H1 (cell line): ENCODE data around the gene SPTBN4. TPM values are rescaled to one million over a fixed set of nuclear protein-coding genes. Genes with fewer than 3 reads are reported as not detected.
A peak's percentile ranks its signal among the peaks of the same experiment; 100 is the strongest.

ENCODE experiments used
- CHD7 ChIP-seq: fragments of 300-600 bp; sonication (generic); IDR thresholded peaks from 2 replicates; pipeline ENCODE4 v1.7.1; 2012; ENCODE audit warnings: low read length, moderate library complexity, mild to moderate bottlenecking, inconsistent platforms; ENCODE audit not compliant: insufficient replicate concordance
- CTCF ChIP-seq, 3 experiments: IDR thresholded peaks; 1 replicate in 2 of 3; 2 replicates in 1 of 3; pipeline versions ENCODE4 v1.5.1 to v1.6.1; 2011; ENCODE audit warnings: low read length in 3 of 3, mild to moderate bottlenecking in 3 of 3, inconsistent platforms in 2 of 3, low read depth in 1 of 3, moderate library complexity in 1 of 3; ENCODE audit not compliant: insufficient read depth in 1 of 3; ENCODE audit errors: control extremely low read depth in 1 of 3
- KDM1A ChIP-seq: fragments of 200-600, 300-600 bp; sonication (generic); IDR thresholded peaks from 2 replicates; pipeline ENCODE4 v1.7.1; 2016; ENCODE audit warnings: mild to moderate bottlenecking, low read length, borderline replicate concordance
- KDM4A ChIP-seq: IDR thresholded peaks from one replicate; pipeline ENCODE4 v1.7.1; 2012; ENCODE audit warnings: low read depth, mild to moderate bottlenecking, moderate library complexity, low read length, inconsistent platforms; ENCODE audit not compliant: severe bottlenecking
- RXRA ChIP-seq: IDR thresholded peaks from 2 replicates; pipeline ENCODE4 v1.6.1; 2011; ENCODE audit warnings: low read depth, mild to moderate bottlenecking, low read length, moderate library complexity; ENCODE audit not compliant: insufficient read depth
- USF2 ChIP-seq: IDR thresholded peaks from 2 replicates; pipeline ENCODE4 v1.6.1; 2011; ENCODE audit warnings: low read length, improper control_type of control experiment
- YY1 ChIP-seq: IDR thresholded peaks from 2 replicates; pipeline ENCODE4 v1.6.1; 2011; ENCODE audit warnings: low read depth, mild to moderate bottlenecking, low read length
- polyA plus RNA-seq, 7 experiments: library from polyadenylated mRNA; depleted of rRNA in 3 of 7; stranded (reverse) in 5 of 7; unstranded in 2 of 7; fragments of >200 nt in 5 of 7; fragments of 200-250 nt in 2 of 7; gene quantifications; 1 replicate in 5 of 7; 2 replicates in 1 of 7; 4 replicates in 1 of 7; pipeline versions ENCODE4 v1.2.1 to v1.2.3, GENCODE V29; 2011 to 2013; ENCODE audit warnings: missing spikeins in 2 of 7, mixed read lengths in 2 of 7
- total RNA-seq: library from RNA; stranded (reverse); fragmentation: NEBNext Ultra II Directional; extraction: Animal tissue kit (Norgen Biotek cat#: 25700); gene quantifications from 2 replicates; pipeline ENCODE4 v1.2.1, GENCODE V29; 2021

The SPTBN4 gene
- total and polyA plus RNA-seq, 2 of the 8 experiments (the other 6 are each of a cell fraction or from before 2014, with no cell fraction given), result 1.9 to 3.0 TPM

GRCh38 chr19:40578442-40578908, 111.7 kb downstream of the SPTBN4 start (continued):
- 0 out of 4 replicates have a peak, but pooled peaks of 1 of the 3 experiments have one; percentile 1 for TF ChIP-seq CTCF (IDR thresholded peaks at IDR 0.05; ENCODE audit: control extremely low read depth in 1 of 3, insufficient read depth in 1 of 3, low read depth in 1 of 3, low read length in 3 of 3)
- TF ChIP-seq USF2, result no peak
- peak; percentile 53; the same call in 1 of the 2 replicates for TF ChIP-seq YY1
- no peak for TF ChIP-seq RXRA
- TF ChIP-seq KDM4A, result no peak
- no peak for TF ChIP-seq KDM1A
- no peak for TF ChIP-seq CHD7
